ENCODE results near the gene NALF2. TPM values are rescaled to one million over a fixed set of nuclear protein-coding genes. Genes with fewer than 3 reads are reported as not detected.

The NALF2 gene
- total and polyA plus RNA-seq, 4 donors: 0.11 to 0.43 (median 0.23) TPM

- WGBS, 2 donors: 42 to 82% methylated on average over 3 of the region's 3 CpGs
- Histone ChIP-seq H3K9ac (ENCODE audit: insufficient read depth in 1 of 2, low read length in 2 of 2) (no peak overlapping the region), H3K27ac (ENCODE audit: low read depth in 1 of 2, low read length in 1 of 2) (no peak overlapping the region), H3K27me3 (ENCODE audit: control insufficient read depth in 3 of 3, insufficient read depth in 3 of 3, low read length in 2 of 3) (peaks cover 2 to 3% (median 3%) of the 10 kb centered on the region in 3 donors), H3K9me3 (ENCODE audit: control insufficient read depth in 4 of 4, insufficient read depth in 3 of 4, low read length in 3 of 4) (peaks cover 0 to 14% (median 0%) of the 10 kb centered on the region in 4 donors), H3K36me3 (ENCODE audit: control insufficient read depth in 4 of 4, insufficient read depth in 4 of 4, low read length in 4 of 4) (no peaks in the 10 kb centered on the region), H3K4me3 (no peak overlapping the region), H3K4me1 (ENCODE audit: control insufficient read depth in 5 of 5, insufficient read depth in 5 of 5, low read length in 5 of 5) (peaks cover 0 to 1% (median 0%) of the 10 kb centered on the region in 5 donors)
- DNase-seq (no peak), ATAC-seq (ENCODE audit: insufficient read depth, low FRiP score) (no peak)
- TF ChIP-seq CTCF (IDR thresholded peaks at IDR 0.05; ENCODE audit: control extremely low read depth, extremely low read depth): no peak
These were observed 37.8 kb downstream of the NALF2 start for GRCh38 chrX:69541956-69542355.

GRCh38 chrX:69543572-69543971 lies 39.4 kb downstream of the NALF2 start:
- peaks cover 2 to 3% (median 3%) of the 10 kb centered on the region in 3 donors for H3K27me3 ChIP-seq (ENCODE audit: control insufficient read depth in 3 of 3, insufficient read depth in 3 of 3, low read length in 2 of 3)
- 55 to 70% methylated on average over 2 to 3 of the region's 3 CpGs for WGBS, 2 donors
- peaks cover 0 to 19% (median 0%) of the 10 kb centered on the region in 4 donors for H3K9me3 ChIP-seq (ENCODE audit: control insufficient read depth in 4 of 4, insufficient read depth in 3 of 4, low read length in 3 of 4)
- no peak for ATAC-seq (ENCODE audit: insufficient read depth, low FRiP score)
- no peaks in the 10 kb centered on the region for H3K4me1 ChIP-seq (ENCODE audit: control insufficient read depth in 5 of 5, insufficient read depth in 5 of 5, low read length in 5 of 5)
- H3K9ac ChIP-seq (ENCODE audit: insufficient read depth in 1 of 2, low read length in 2 of 2): no peak overlapping the region
- no peak overlapping the region for H3K4me3 ChIP-seq
- H3K27ac ChIP-seq (ENCODE audit: low read depth in 1 of 2, low read length in 1 of 2): no peak overlapping the region
- no peak for DNase-seq
- TF ChIP-seq CTCF (IDR thresholded peaks at IDR 0.05; ENCODE audit: control extremely low read depth, extremely low read depth): no peak
- no peaks in the 10 kb centered on the region for H3K36me3 ChIP-seq (ENCODE audit: control insufficient read depth in 4 of 4, insufficient read depth in 4 of 4, low read length in 4 of 4)

- peaks cover 0 to 17% (median 0%) of the 10 kb centered on the region in 4 donors for H3K9me3 ChIP-seq (ENCODE audit: control insufficient read depth in 4 of 4, insufficient read depth in 3 of 4, low read length in 3 of 4)
- no peaks in the 10 kb centered on the region for H3K27me3 ChIP-seq (ENCODE audit: control insufficient read depth in 3 of 3, insufficient read depth in 3 of 3, low read length in 2 of 3)
- H3K36me3 ChIP-seq (ENCODE audit: control insufficient read depth in 4 of 4, insufficient read depth in 4 of 4, low read length in 4 of 4): no peaks in the 10 kb centered on the region
- H3K9ac ChIP-seq (ENCODE audit: insufficient read depth in 1 of 2, low read length in 2 of 2): no peak overlapping the region
- WGBS, 2 donors: 71 to 88% methylated on average over 8 of the region's 8 CpGs
- DNase-seq (no peak), ATAC-seq (ENCODE audit: insufficient read depth, low FRiP score) (no peak)
- no peaks in the 10 kb centered on the region for H3K4me1 ChIP-seq (ENCODE audit: control insufficient read depth in 5 of 5, insufficient read depth in 5 of 5, low read length in 5 of 5)
- no peak for TF ChIP-seq CTCF (IDR thresholded peaks at IDR 0.05; ENCODE audit: control extremely low read depth, extremely low read depth)
- no peak overlapping the region for H3K4me3 ChIP-seq
- H3K27ac ChIP-seq (ENCODE audit: low read depth in 1 of 2, low read length in 1 of 2): no peak overlapping the region
These were observed 42.3 kb downstream of the NALF2 start for GRCh38 chrX:69546417-69546816.

GRCh38 chrX:69546978-69547377 lies 42.9 kb downstream of the NALF2 start:
- Histone ChIP-seq H3K4me3 (no peak overlapping the region), H3K27ac (ENCODE audit: low read depth in 1 of 2, low read length in 1 of 2) (no peak overlapping the region), H3K9me3 (ENCODE audit: control insufficient read depth in 4 of 4, insufficient read depth in 3 of 4, low read length in 3 of 4) (peaks cover 0 to 17% (median 0%) of the 10 kb centered on the region in 4 donors), H3K36me3 (ENCODE audit: control insufficient read depth in 4 of 4, insufficient read depth in 4 of 4, low read length in 4 of 4) (no peaks in the 10 kb centered on the region), H3K4me1 (ENCODE audit: control insufficient read depth in 5 of 5, insufficient read depth in 5 of 5, low read length in 5 of 5) (no peaks in the 10 kb centered on the region), H3K27me3 (ENCODE audit: control insufficient read depth in 3 of 3, insufficient read depth in 3 of 3, low read length in 2 of 3) (no peaks in the 10 kb centered on the region), H3K9ac (ENCODE audit: insufficient read depth in 1 of 2, low read length in 2 of 2) (no peak overlapping the region)
- no peak for DNase-seq
- no peak for TF ChIP-seq CTCF (IDR thresholded peaks at IDR 0.05; ENCODE audit: control extremely low read depth, extremely low read depth)
- no peak for ATAC-seq (ENCODE audit: insufficient read depth, low FRiP score)
- 86 to 95% methylated on average over 5 of the region's 5 CpGs for WGBS, 2 donors
